SK-N-SH treated with all-trans-retinoic acid at 6 μM for 48 hours (cell line): ENCODE data around the gene KCP.

ENCODE experiments used
- ATAC-seq: fragments of 200-7000 bp; cut with Tn5 transposase; 3 replicates; pipeline ENCODE4 v1.9.1; 2020; ENCODE audit warnings: mild to moderate bottlenecking, moderate library complexity
- ARNTL ChIP-seq: fragments of 450-650 bp; formaldehyde crosslinking; IDR thresholded peaks from 2 replicates; pipeline ENCODE4 v1.5.0; 2020; ENCODE audit warnings: low read depth, mild to moderate bottlenecking, moderate library complexity, borderline replicate concordance
- CREB5 ChIP-seq: fragments of 250-450 bp; sonication (Bioruptor Pico); IDR thresholded peaks from 2 replicates; pipeline ENCODE4 v1.5.1; 2020; ENCODE audit warnings: low read depth, mild to moderate bottlenecking, moderate library complexity
- CSDC2 ChIP-seq: fragments of 250-450 bp; sonication (Bioruptor Pico); IDR thresholded peaks from 2 replicates; pipeline ENCODE4 v1.5.0; 2020; ENCODE audit warnings: mild to moderate bottlenecking, moderate library complexity
- CSRNP3 ChIP-seq: fragments of 250-450 bp; sonication (Bioruptor Pico); IDR thresholded peaks from 2 replicates; pipeline ENCODE4 v1.5.1; 2021; ENCODE audit warnings: mild to moderate bottlenecking, moderate library complexity
- ESRRG ChIP-seq: fragments of 250-450 bp; sonication (Bioruptor Pico); IDR thresholded peaks from 2 replicates; pipeline ENCODE4 v1.6.1; 2021; ENCODE audit warnings: mild to moderate bottlenecking
- GLIS3 ChIP-seq: fragments of 250-450 bp; sonication (Bioruptor Pico); IDR thresholded peaks from 2 replicates; pipeline ENCODE4 v1.5.0; 2020; ENCODE audit warnings: mild to moderate bottlenecking, moderate library complexity
- ISL1 ChIP-seq: fragments of 250-450 bp; sonication (Bioruptor Pico); IDR thresholded peaks from 2 replicates; pipeline ENCODE4 v2.1.2; 2022; ENCODE audit warnings: mild to moderate bottlenecking, moderate library complexity
- OSR1 ChIP-seq: fragments of 250-450 bp; sonication (Bioruptor Pico); IDR thresholded peaks from 2 replicates; pipeline ENCODE4 v1.8.0; 2022; ENCODE audit warnings: moderate library complexity, mild to moderate bottlenecking, inconsistent platforms
- PATZ1 ChIP-seq: fragments of 250-450 bp; sonication (Bioruptor Pico); IDR thresholded peaks from 2 replicates; pipeline ENCODE4 v1.8.0; 2020; ENCODE audit warnings: mild to moderate bottlenecking, moderate library complexity, borderline replicate concordance
- POU6F1 ChIP-seq: fragments of 250-450 bp; sonication (Bioruptor Pico); IDR thresholded peaks from 2 replicates; pipeline ENCODE4 v1.8.0; 2021; ENCODE audit warnings: low read depth, mild to moderate bottlenecking, moderate library complexity, borderline replicate concordance
- PPARA ChIP-seq: fragments of 250-450 bp; sonication (Bioruptor Pico); IDR thresholded peaks from 2 replicates; pipeline ENCODE4 v1.5.0; 2020; ENCODE audit warnings: mild to moderate bottlenecking, borderline replicate concordance
- RARB ChIP-seq: fragments of 250-450 bp; sonication (Bioruptor Pico); IDR thresholded peaks from 2 replicates; pipeline ENCODE4 v1.8.0; 2021; ENCODE audit warnings: mild to moderate bottlenecking, moderate library complexity
- SNAI2 ChIP-seq: fragments of 250-450 bp; sonication (Bioruptor Pico); IDR thresholded peaks from 2 replicates; pipeline ENCODE4 v1.5.0; 2020; ENCODE audit warnings: mild to moderate bottlenecking, moderate library complexity
- TCF4 ChIP-seq: fragments of 250-450 bp; sonication (Bioruptor Pico); IDR thresholded peaks from 2 replicates; pipeline ENCODE4 v1.8.0; 2021; ENCODE audit warnings: mild to moderate bottlenecking, moderate library complexity, borderline replicate concordance
- TSHZ2 ChIP-seq: fragments of 250-450 bp; sonication (Bioruptor Pico); IDR thresholded peaks from 2 replicates; pipeline ENCODE4 v1.5.0; 2020; ENCODE audit warnings: mild to moderate bottlenecking, moderate library complexity
- ZC3H10 ChIP-seq: fragments of 250-450 bp; sonication (Bioruptor Pico); IDR thresholded peaks from 2 replicates; pipeline ENCODE4 v1.5.1; 2021; ENCODE audit warnings: mild to moderate bottlenecking, moderate library complexity
- ZFP3 ChIP-seq: fragments of 250-450 bp; sonication (Bioruptor Pico); IDR thresholded peaks from 2 replicates; pipeline ENCODE4 v1.5.0; 2020; ENCODE audit warnings: mild to moderate bottlenecking, moderate library complexity
- ZFP30 ChIP-seq: fragments of 450-650 bp; formaldehyde crosslinking; IDR thresholded peaks from 2 replicates; pipeline ENCODE4 v1.5.0; 2022; ENCODE audit warnings: mild to moderate bottlenecking, moderate library complexity
- ZNF565 ChIP-seq: fragments of 450-650 bp; formaldehyde crosslinking; conservative IDR thresholded peaks from 2 replicates; pipeline ENCODE4 v1.5.0; 2020; ENCODE audit warnings: low read depth, mild to moderate bottlenecking, moderate library complexity
- ZNF70 ChIP-seq: fragments of 450-650 bp; formaldehyde crosslinking; IDR thresholded peaks from 2 replicates; pipeline ENCODE4 v1.5.0; 2020; ENCODE audit warnings: mild to moderate bottlenecking, moderate library complexity

Gene KCP

GRCh38 chr7:128937647-128938543, 27.4 kb upstream of the KCP start, which contains the start of gene IRF5:
Gene IRF5, plus strand, starts transcription at chr7:128937927. Its CDS starts 4,155 bp downstream, at chr7:128942082.
- peak; percentile 67 for ATAC-seq
- TF ChIP-seq PATZ1 (CRISPR knock-in tag) (no peak), TSHZ2 (CRISPR knock-in tag) (no peak), PPARA (no peak), ZNF70 (CRISPR knock-in tag) (no peak), ISL1 (CRISPR knock-in tag) (no peak), ARNTL (CRISPR knock-in tag) (no peak)

GRCh38 chr7:128937271-128937646, 26.8 kb upstream of the KCP start:
- no peak for ATAC-seq
- TF ChIP-seq ZNF565 (CRISPR knock-in tag) (no peak), RARB (CRISPR knock-in tag) (no peak), GLIS3 (CRISPR knock-in tag) (no peak), ISL1 (CRISPR knock-in tag) (no peak), ZNF70 (CRISPR knock-in tag) (no peak), ZFP30 (CRISPR knock-in tag) (no peak), CSRNP3 (CRISPR knock-in tag) (no peak), SNAI2 (no peak), ZC3H10 (CRISPR knock-in tag) (no peak), TSHZ2 (CRISPR knock-in tag) (no peak), ARNTL (CRISPR knock-in tag) (no peak), PPARA (no peak), POU6F1 (CRISPR knock-in tag) (no peak), ZFP3 (CRISPR knock-in tag) (no peak)

- no peak for ATAC-seq
- no peak for TF ChIP-seq ARNTL (CRISPR knock-in tag)
- TF ChIP-seq ESRRG (CRISPR knock-in tag) = no peak
- no peak for TF ChIP-seq CREB5 (CRISPR knock-in tag)
- no peak for TF ChIP-seq ISL1 (CRISPR knock-in tag)
- no peak for TF ChIP-seq POU6F1 (CRISPR knock-in tag)
- no peak for TF ChIP-seq PATZ1 (CRISPR knock-in tag)
- no peak for TF ChIP-seq ZFP30 (CRISPR knock-in tag)
- TF ChIP-seq TCF4 (CRISPR knock-in tag) = no peak
- no peak for TF ChIP-seq GLIS3 (CRISPR knock-in tag)
- TF ChIP-seq ZC3H10 (CRISPR knock-in tag) = no peak
- TF ChIP-seq CSDC2 = no peak
- TF ChIP-seq OSR1 = no peak
Measured at GRCh38 chr7:128936798-128937197, 26.3 kb upstream of the KCP start.
